ENCODE data around the gene C2orf72. TPM values are rescaled to one million over a fixed set of nuclear protein-coding genes. Genes with fewer than 3 reads are reported as not detected.

C2orf72 gene
- total and polyA plus RNA-seq, 2 of the 13 experiments (the other 11 are each of a cell fraction or from before 2014, with no cell fraction given) = 147 to 203 TPM

DNA sequence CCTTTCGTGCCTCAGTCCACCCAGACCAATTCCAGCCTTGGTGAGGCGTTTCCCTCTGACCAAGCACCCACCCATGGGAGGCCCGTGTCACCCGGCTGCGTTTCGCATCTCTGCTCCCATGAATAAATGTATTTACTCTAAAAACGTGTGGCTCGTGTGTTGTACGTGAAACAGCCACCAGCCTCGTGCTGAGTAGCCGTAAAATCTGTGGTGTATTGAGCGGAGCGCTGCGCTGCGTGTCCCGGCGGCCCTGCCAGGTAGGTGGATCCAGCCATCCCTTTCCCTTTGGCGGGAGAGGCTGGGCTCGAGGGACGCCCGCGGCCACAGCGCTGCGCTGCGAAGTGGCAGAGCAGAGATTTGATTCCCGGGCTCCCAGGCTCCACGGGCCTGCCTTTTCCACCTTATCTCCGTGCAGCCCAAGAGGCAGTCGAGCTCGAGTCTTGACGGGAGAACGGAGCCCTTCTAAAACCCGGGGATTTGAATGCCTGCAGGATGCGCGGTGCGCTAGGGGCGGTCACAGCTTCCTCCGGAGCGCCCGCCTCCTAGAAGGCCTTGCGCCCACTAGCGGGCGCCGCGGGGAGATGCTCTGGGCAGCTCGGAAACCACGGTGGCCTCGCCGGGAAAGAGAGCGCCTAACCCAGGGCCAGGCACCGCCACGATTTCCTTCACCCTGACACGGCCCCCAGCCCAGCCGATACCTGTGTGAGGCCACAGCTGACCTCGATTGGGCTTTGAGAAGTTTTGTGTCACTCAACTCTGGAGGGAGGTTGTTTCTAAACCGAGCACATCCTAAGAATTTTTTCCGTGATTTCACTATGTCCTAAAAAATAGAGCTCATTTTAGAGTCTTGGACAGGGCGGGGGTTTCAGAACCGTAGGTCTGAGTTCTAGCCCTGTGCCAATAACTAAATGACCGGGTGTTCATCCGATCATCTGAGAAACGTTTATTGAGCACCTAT, 15.4 kb downstream of the C2orf72 start (continued):
- TF ChIP-seq ZNF687 (CRISPR knock-in tag; IDR thresholded peaks at IDR 0.05) (peak; percentile 98), CREM (IDR thresholded peaks at IDR 0.05) (no peak), CREM (CRISPR knock-in tag; IDR thresholded peaks at IDR 0.05) (no peak), RFX5 (IDR thresholded peaks at IDR 0.05; ENCODE audit: low read depth, low read length) (no peak; the same call in 1 of the 2 replicates), ZNF431 (CRISPR knock-in tag; IDR thresholded peaks at IDR 0.05; ENCODE audit: borderline replicate concordance, low read depth) (no peak), DR1 (CRISPR knock-in tag; IDR thresholded peaks at IDR 0.05) (no peak), SCMH1 (CRISPR knock-in tag; IDR thresholded peaks at IDR 0.05; ENCODE audit: borderline replicate concordance) (no peak), TMF1 (CRISPR knock-in tag; IDR thresholded peaks at IDR 0.05; ENCODE audit: low read depth) (no peak), POLR2AphosphoS2 (IDR thresholded peaks at IDR 0.05; ENCODE audit: low read depth, low read length) (no peak), ZNF10 (CRISPR knock-in tag; IDR thresholded peaks at IDR 0.05; ENCODE audit: borderline replicate concordance, low read depth) (no peak), KAT8 (CRISPR knock-in tag; IDR thresholded peaks at IDR 0.05) (peak; percentile 81), CTCF (CRISPR knock-in tag; IDR thresholded peaks at IDR 0.05) (peak; percentile 99), TBP (CRISPR knock-in tag; IDR thresholded peaks at IDR 0.05) (no peak), MBNL3 (CRISPR knock-in tag; conservative IDR thresholded peaks at IDR 0.05) (no peak), NBN (conservative IDR thresholded peaks at IDR 0.05) (no peak), GABPA (IDR thresholded peaks at IDR 0.05; ENCODE audit: low read depth, low read length) (no peak), GABPA (CRISPR knock-in tag; IDR thresholded peaks at IDR 0.05; ENCODE audit: low read depth) (peak; percentile 79), ZNF562 (CRISPR knock-in tag; IDR thresholded peaks at IDR 0.05; ENCODE audit: borderline replicate concordance) (no peak), MED8 (CRISPR knock-in tag; IDR thresholded peaks at IDR 0.05; ENCODE audit: insufficient replicate concordance) (peak; percentile 24), ZNF205 (CRISPR knock-in tag; IDR thresholded peaks at IDR 0.05) (peak; percentile 75), ZNF34 (CRISPR knock-in tag; IDR thresholded peaks at IDR 0.05; ENCODE audit: borderline replicate concordance) (peak; percentile 33; the same call in 1 of the 2 replicates)
- TF ChIP-seq, protein P1, sequence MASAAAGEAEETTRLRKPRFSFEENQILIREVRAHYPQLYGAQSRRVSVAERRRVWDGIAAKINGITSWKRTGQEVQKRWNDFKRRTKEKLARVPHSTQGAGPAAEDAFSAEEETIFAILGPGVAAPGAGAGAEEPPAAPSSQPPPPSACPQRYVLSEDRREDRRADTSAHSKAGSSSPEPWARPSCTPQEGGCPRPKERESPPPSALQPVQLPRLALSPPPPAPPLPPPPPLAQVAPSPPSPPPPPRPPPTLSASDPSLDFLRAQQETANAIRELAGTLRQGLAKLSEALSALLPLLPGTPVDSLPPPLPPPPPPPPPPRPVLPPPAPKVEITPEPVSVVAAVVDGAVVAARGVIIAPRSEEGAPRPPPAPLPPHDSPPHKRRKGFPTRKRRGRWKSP (CRISPR knock-in tag; IDR thresholded peaks at IDR 0.05) = peak; percentile 97
- TF ChIP-seq, protein P2, sequence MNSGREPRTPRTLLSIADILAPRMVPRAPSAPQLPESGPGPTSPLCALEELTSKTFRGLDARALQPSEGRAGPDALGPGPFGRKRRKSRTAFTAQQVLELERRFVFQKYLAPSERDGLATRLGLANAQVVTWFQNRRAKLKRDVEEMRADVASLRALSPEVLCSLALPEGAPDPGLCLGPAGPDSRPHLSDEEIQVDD (CRISPR knock-in tag; IDR thresholded peaks at IDR 0.05; ENCODE audit: borderline replicate concordance) = no peak

All from HepG2 (cell line).